HepG2 (cell line): Measurements from ENCODE around the gene C14orf93. TPM values are rescaled to one million over a fixed set of nuclear protein-coding genes. Genes with fewer than 3 reads are reported as not detected.

Experiments used
- ATAC-seq: fragments of 200-7000 bp; cut with Tn5 transposase; 3 replicates; pipeline ENCODE4 v1.9.1; 2020; ENCODE audit warnings: mild to moderate bottlenecking, moderate library complexity
- BruUV-seq: library from RNA; stranded (reverse); fragments of 400-500 nt; replicated peaks from 2 replicates; lab custom pipeline; 2021; lab: Mats Ljungman, UMichigan
- CTCF ChIA-PET: fragments of 300-600 bp; formaldehyde crosslinking; extraction: SDS; loops from one replicate; lab custom pipeline; 2021; ENCODE audit warnings: low total read pairs, inconsistent platforms, low intra/inter-chr PET ratio; lab: Yijun Ruan, JAX
- POLR2A ChIA-PET: fragments of 350-600 bp; sonication (Branson Sonifier 250); formaldehyde crosslinking; loops from one replicate; lab custom pipeline; 2020; ENCODE audit warnings: antibody characterized with exemption, inconsistent platforms; lab: Yijun Ruan, JAX
- DNase-seq: peaks from one replicate; pipeline ENCODE4 v3.0.0-alpha.2; 2015; ENCODE audit warnings: low spot score
- FAIRE-seq: peaks from 3 replicates; lab custom pipeline; 2011; peaks lifted over from hg19 to GRCh38; lab: Jason Lieb, UNC
- H2AFZ ChIP-seq: one replicate; pipeline ENCODE4 v1.6.1; 2011; ENCODE audit warnings: low read length, inconsistent platforms
- H3K27ac ChIP-seq: fragments of 300-600 bp; 3 replicates; pipeline ENCODE4 v1.8.0; 2011; ENCODE audit warnings: mixed run types, mild to moderate bottlenecking, mixed read lengths, low read length, inconsistent platforms; ENCODE audit not compliant: insufficient read depth; ENCODE audit errors: extremely low read length
- H3K27me3 ChIP-seq, 2 experiments: fragments of 200-600 bp in 1 of 2; 2 replicates in 1 of 2; 3 replicates in 1 of 2; pipeline versions ENCODE4 v1.6.0 to v1.8.0; 2011; ENCODE audit warnings: low read length in 2 of 2, mild to moderate bottlenecking in 2 of 2, moderate library complexity in 2 of 2, inconsistent platforms in 1 of 2; ENCODE audit not compliant: insufficient read depth in 2 of 2, control insufficient read depth in 1 of 2
- H3K36me3 ChIP-seq, 2 experiments: fragments of 200-600 bp in 1 of 2; replicated peaks in 1 of 2; 2 replicates in 1 of 2; 3 replicates in 1 of 2; pipeline versions ENCODE4 v1.5.1 to v1.8.0; 2011; ENCODE audit warnings: low read length in 2 of 2, inconsistent platforms in 1 of 2; ENCODE audit not compliant: insufficient read depth in 2 of 2, control insufficient read depth in 1 of 2
- H3K4me1 ChIP-seq: 2 replicates; pipeline ENCODE4 v1.5.1; 2012; ENCODE audit warnings: low read length, inconsistent platforms; ENCODE audit not compliant: insufficient read depth
- H3K4me2 ChIP-seq: 2 replicates; pipeline ENCODE4 v1.6.0; 2011; ENCODE audit warnings: low read depth, low read length, inconsistent platforms
- H3K4me3 ChIP-seq, 3 experiments: fragments of 200-600 bp in 1 of 3; sonication (generic), shearing (Covaris generic) in 1 of 3; replicated peaks in 1 of 3; 2 replicates each; pipeline ENCODE4 v1.5.1; 2011 to 2016; ENCODE audit warnings: low read length in 3 of 3, inconsistent platforms in 2 of 3, low read depth in 2 of 3, mild to moderate bottlenecking in 2 of 3, control low read depth in 1 of 3, mixed read lengths in 1 of 3; ENCODE audit not compliant: insufficient read depth in 1 of 3
- H3K79me2 ChIP-seq: one replicate; pipeline ENCODE4 v1.6.1; 2011; ENCODE audit warnings: low read length, inconsistent platforms; ENCODE audit not compliant: insufficient read depth
- H3K9ac ChIP-seq: 2 replicates; pipeline ENCODE4 v1.6.0; 2011; ENCODE audit warnings: mild to moderate bottlenecking, low read depth, low read length, inconsistent platforms; ENCODE audit not compliant: insufficient read depth
- H3K9me3 ChIP-seq: 2 replicates; pipeline ENCODE4 v1.5.1; 2012; ENCODE audit warnings: mild to moderate bottlenecking, low read length
- H4K20me1 ChIP-seq: 2 replicates; pipeline ENCODE4 v1.6.0; 2011; ENCODE audit warnings: inconsistent platforms, mild to moderate bottlenecking, low read length, moderate library complexity; ENCODE audit not compliant: insufficient read depth
- HNF1B ChIP-seq: sonication (generic); formaldehyde crosslinking; IDR thresholded peaks from 2 replicates; pipeline ENCODE4 v1.5.1; 2020; ENCODE audit warnings: mild to moderate bottlenecking, moderate library complexity, missing genetic modification reagents
- IRF9 ChIP-seq: sonication (generic); formaldehyde crosslinking; IDR thresholded peaks from 2 replicates; pipeline ENCODE4 v1.8.0; 2022; ENCODE audit warnings: missing genetic modification reagents, mild to moderate bottlenecking, borderline replicate concordance
- PLSCR1 ChIP-seq: sonication (generic); formaldehyde crosslinking; IDR thresholded peaks from 2 replicates; pipeline ENCODE4 v1.5.0; 2020; ENCODE audit warnings: missing genetic modification reagents, mild to moderate bottlenecking, borderline replicate concordance
- POLR2A ChIP-seq, 2 experiments: IDR thresholded peaks; 2 replicates each; pipeline ENCODE4 v1.6.1; 2011; ENCODE audit warnings: low read depth in 2 of 2, low read length in 2 of 2, mild to moderate bottlenecking in 1 of 2, moderate library complexity in 1 of 2; ENCODE audit not compliant: insufficient read depth in 1 of 2
- TEAD3 ChIP-seq: optimal IDR thresholded peaks from 2 replicates; pipeline ENCODE3; 2016; ENCODE audit warnings: borderline replicate concordance
- TFDP1 ChIP-seq: IDR thresholded peaks from 2 replicates; pipeline ENCODE4 v1.6.1; 2016; ENCODE audit warnings: missing compliant biosample characterization, missing genetic modification reagents, borderline replicate concordance
- ZBTB14 ChIP-seq: sonication (generic); formaldehyde crosslinking; IDR thresholded peaks from 2 replicates; pipeline ENCODE4 v1.4.0; 2020; ENCODE audit warnings: missing genetic modification reagents
- ZBTB44 ChIP-seq: sonication (generic); formaldehyde crosslinking; IDR thresholded peaks from 2 replicates; pipeline ENCODE4 v1.4.0; 2020; ENCODE audit warnings: missing genetic modification reagents
- ZNF17 ChIP-seq: sonication (generic); formaldehyde crosslinking; IDR thresholded peaks from 2 replicates; pipeline ENCODE4 v1.5.0; 2020; ENCODE audit warnings: mild to moderate bottlenecking, missing genetic modification reagents
- ZNF33B ChIP-seq: sonication (generic); formaldehyde crosslinking; IDR thresholded peaks from 2 replicates; pipeline ENCODE4 v1.5.1; 2020; ENCODE audit warnings: mild to moderate bottlenecking, missing genetic modification reagents
- ZNF512 ChIP-seq: sonication (generic); formaldehyde crosslinking; IDR thresholded peaks from 2 replicates; pipeline ENCODE4 v1.4.0; 2020; ENCODE audit warnings: mild to moderate bottlenecking, missing genetic modification reagents
- ZNF563 ChIP-seq: sonication (generic); formaldehyde crosslinking; IDR thresholded peaks from 2 replicates; pipeline ENCODE4 v1.8.0; 2022; ENCODE audit warnings: mild to moderate bottlenecking, moderate library complexity, missing genetic modification reagents
- ZNF567 ChIP-seq: sonication (generic); formaldehyde crosslinking; IDR thresholded peaks from 2 replicates; pipeline ENCODE4 v1.8.1; 2023; ENCODE audit warnings: mild to moderate bottlenecking, missing genetic modification reagents, borderline replicate concordance
- ZNF652 ChIP-seq: IDR thresholded peaks from 2 replicates; pipeline ENCODE4 v1.6.1; 2016; ENCODE audit warnings: low read depth, borderline replicate concordance
- WGBS: methylation state at CpG from one replicate; pipeline ENCODE4 v1.1.6; 2017; ENCODE audit warnings: low lambda C conversion rate; 5-methylcytosine and 5-hydroxymethylcytosine counted together
- in situ Hi-C: cut with HindIII; loops from 2 replicates; pipeline ENCODE4 v1.10.0; 2017; ENCODE audit warnings: low pct_unique_long_range_greater_than_20kb; ENCODE audit not compliant: extremely low pct_ligation_motif_present
- intact Hi-C: fragments of 100-400 bp; cut with micrococcal nuclease; formaldehyde crosslinking; loops from one replicate; pipeline ENCODE4 v1.10.0; 2022; ENCODE audit not compliant: unreplicated experiment
- polyA plus RNA-seq, 8 experiments: library from polyadenylated mRNA; depleted of rRNA in 3 of 8; stranded (reverse) in 7 of 8; unstranded in 1 of 8; fragments of >200 nt; fragmentation: Illumina TruSeq in 4 of 8; extraction: Trizol in 4 of 8; gene quantifications; 2 replicates each; pipeline versions ENCODE4 v1.2.1 to v1.2.3, GENCODE V29; 2011 to 2016; ENCODE audit warnings: low read depth in 4 of 8, missing spikeins in 1 of 8, mixed read lengths in 1 of 8; ENCODE audit not compliant: insufficient read depth in 1 of 8
- total RNA-seq, 5 experiments: library from RNA; depleted of rRNA; stranded (reverse); fragments of >200 nt; fragmentation: Illumina TruSeq; extraction: Trizol; gene quantifications; 2 replicates each; pipeline ENCODE4 v1.2.3, GENCODE V29; 2016; ENCODE audit warnings: low read depth in 1 of 5

C14orf93 gene
- total and polyA plus RNA-seq, 2 of the 13 experiments (the other 11 are each of a cell fraction or from before 2014, with no cell fraction given): 11.4 to 22.5 TPM

GRCh38 chr14:23052671-23053070 lies 42.7 kb upstream of the C14orf93 start:
- Histone ChIP-seq H3K27ac (no peak overlapping the region), H3K79me2 (no peaks in the 10 kb centered on the region), H3K4me2 (no peak overlapping the region; the same call in 1 of the 2 replicates), H2AFZ (no peak overlapping the region), H3K9ac (no peak overlapping the region), H3K9me3 (no peaks in the 10 kb centered on the region), H3K27me3 (peaks cover 0 to 6% of the 10 kb centered on the region in 2 experiments; a peak in 1 of 5 replicates), H4K20me1 (no peaks in the 10 kb centered on the region), H3K4me3 (no peak overlapping the region), H3K36me3 (no peaks in the 10 kb centered on the region), H3K4me1 (peaks cover 26% of the 10 kb centered on the region)
- no TSS peak for BruUV-seq
- in situ Hi-C loops (loop anchor here (5.0 kb wide), 2 partner anchors 65 to 495 kb away; no protein-coding TSS in a partner anchor), intact Hi-C loops (loop anchor here (1.0 kb wide), 2 partner anchors 58 to 66 kb away; no protein-coding TSS in a partner anchor)
- WGBS: 37% methylated on average over 3 of the region's 3 CpGs
- no peak for DNase-seq
- ChIA-PET POLR2A (interaction anchor here (1.0 to 7.4 kb wide), 10 partner anchors 12 to 80 kb away, joined by 3 to 72 read pairs (median 7); partner anchors contain the start of genes ACIN1, AJUBA and PSMB5), CTCF (interaction anchor here (2.5 to 8.5 kb wide), 2 partner anchors 58 to 66 kb away, joined by 27 to 77 read pairs; no protein-coding TSS in a partner anchor)
- FAIRE-seq: no peak
- ATAC-seq: no peak
- TF ChIP-seq ZNF512 (0 out of 2 replicates have a peak, but pooled peaks have one; percentile 43), POLR2A (IDR thresholded peaks at IDR 0.05; ENCODE audit: insufficient read depth in 1 of 2, low read depth in 2 of 2, low read length in 2 of 2) (no peak), ZNF652 (no peak), ZNF17 (CRISPR knock-in tag) (no peak), ZBTB44 (CRISPR knock-in tag) (0 out of 2 replicates have a peak, but pooled peaks have one; percentile 3), ZNF567 (no peak), TEAD3 (peak; percentile 1), ZBTB14 (CRISPR knock-in tag) (no peak), ZNF563 (CRISPR knock-in tag) (0 out of 2 replicates have a peak, but pooled peaks have one; percentile 11), PLSCR1 (no peak), TFDP1 (CRISPR knock-in tag) (no peak), IRF9 (CRISPR knock-in tag) (no peak), HNF1B (CRISPR knock-in tag) (no peak), ZNF33B (0 out of 2 replicates have a peak, but pooled peaks have one; percentile 41)
